GM18498 (cell line): ENCODE results near the gene DELE1.

ENCODE experiments used
- ATAC-seq: cut with Tn5 transposase; IDR thresholded peaks from one replicate; pipeline ENCODE4 v1.9.1; 2021; ENCODE audit warnings: mild to moderate bottlenecking, moderate library complexity; ENCODE audit not compliant: unreplicated experiment

The DELE1 gene

GRCh38 chr5:141954194-141954593, 30.5 kb downstream of the DELE1 start:
- ATAC-seq, result no peak

GRCh38 chr5:141957367-141957996, 33.8 kb downstream of the DELE1 start:
- ATAC-seq, result no peak

GRCh38 chr5:141958113-141958512, 34.4 kb downstream of the DELE1 start, which contains the start of gene PCDH12:
Gene PCDH12, minus strand, starts transcription at chr5:141958202. Its CDS starts 351 bp downstream, at chr5:141957851.
- no peak for ATAC-seq

- ATAC-seq, result no peak
Measured at GRCh38 chr5:141958546-141959172, 35.0 kb downstream of the DELE1 start.

GRCh38 chr5:141960018-141960417, 36.3 kb downstream of the DELE1 start:
- ATAC-seq, result no peak

GRCh38 chr5:141960449-141961323, 37.0 kb downstream of the DELE1 start:
- ATAC-seq, result peak; percentile 94

- no peak for ATAC-seq
Measured at GRCh38 chr5:141961466-141961865, 37.8 kb downstream of the DELE1 start.

GRCh38 chr5:141963701-141964100, 40.0 kb downstream of the DELE1 start:
- ATAC-seq, result no peak

GRCh38 chr5:141965071-141965470, 41.4 kb downstream of the DELE1 start:
- ATAC-seq, result no peak

- no peak for ATAC-seq
Measured at GRCh38 chr5:141966275-141966962, 42.7 kb downstream of the DELE1 start.

- ATAC-seq, result no peak
Measured at GRCh38 chr5:141966963-141967333, 43.3 kb downstream of the DELE1 start.

GRCh38 chr5:141968914-141969608, 45.4 kb downstream of the DELE1 start, which contains the start of gene RNF14:
Gene RNF14, plus strand, starts transcription at chr5:141969105. Its CDS starts 4,484 bp downstream, at chr5:141973589.
- peak; percentile 94 for ATAC-seq

- ATAC-seq, result peak; percentile 54
Measured at GRCh38 chr5:141969783-141970771, 46.4 kb downstream of the DELE1 start.

- ATAC-seq, result no peak
Measured at GRCh38 chr5:141973871-141974595, 50.4 kb downstream of the DELE1 start.

GRCh38 chr5:141976176-141976575, 52.5 kb downstream of the DELE1 start:
- no peak for ATAC-seq

- ATAC-seq, result no peak
Measured at GRCh38 chr5:141978389-141978788, 54.7 kb downstream of the DELE1 start.

GRCh38 chr5:141982626-141983025, 59.0 kb downstream of the DELE1 start:
- ATAC-seq, result no peak

- ATAC-seq, result no peak
Measured at GRCh38 chr5:141986072-141986471, 62.4 kb downstream of the DELE1 start.

- no peak for ATAC-seq
Measured at GRCh38 chr5:141989720-141990119, 66.0 kb downstream of the DELE1 start.
